HG03060 (cell line): ENCODE results near the gene CIRBP.

Experiments
- ATAC-seq: cut with Tn5 transposase; IDR thresholded peaks from one replicate; pipeline ENCODE4 v1.9.1; 2021; ENCODE audit warnings: low read depth, moderate number of reproducible peaks; ENCODE audit not compliant: unreplicated experiment

The CIRBP gene

GRCh38 chr19:1269065-1269477 lies at the start of gene CIRBP:
CIRBP (plus strand) TSS chr19:1269332; CDS start chr19:1270934, 1,602 bp downstream.
- ATAC-seq, result peak; percentile 32

- ATAC-seq, result no peak
Observed at GRCh38 chr19:1219786-1220476, 49.2 kb upstream of the CIRBP start.

GRCh38 chr19:1220477-1220930 lies 48.6 kb upstream of the CIRBP start:
- no peak for ATAC-seq

DNA sequence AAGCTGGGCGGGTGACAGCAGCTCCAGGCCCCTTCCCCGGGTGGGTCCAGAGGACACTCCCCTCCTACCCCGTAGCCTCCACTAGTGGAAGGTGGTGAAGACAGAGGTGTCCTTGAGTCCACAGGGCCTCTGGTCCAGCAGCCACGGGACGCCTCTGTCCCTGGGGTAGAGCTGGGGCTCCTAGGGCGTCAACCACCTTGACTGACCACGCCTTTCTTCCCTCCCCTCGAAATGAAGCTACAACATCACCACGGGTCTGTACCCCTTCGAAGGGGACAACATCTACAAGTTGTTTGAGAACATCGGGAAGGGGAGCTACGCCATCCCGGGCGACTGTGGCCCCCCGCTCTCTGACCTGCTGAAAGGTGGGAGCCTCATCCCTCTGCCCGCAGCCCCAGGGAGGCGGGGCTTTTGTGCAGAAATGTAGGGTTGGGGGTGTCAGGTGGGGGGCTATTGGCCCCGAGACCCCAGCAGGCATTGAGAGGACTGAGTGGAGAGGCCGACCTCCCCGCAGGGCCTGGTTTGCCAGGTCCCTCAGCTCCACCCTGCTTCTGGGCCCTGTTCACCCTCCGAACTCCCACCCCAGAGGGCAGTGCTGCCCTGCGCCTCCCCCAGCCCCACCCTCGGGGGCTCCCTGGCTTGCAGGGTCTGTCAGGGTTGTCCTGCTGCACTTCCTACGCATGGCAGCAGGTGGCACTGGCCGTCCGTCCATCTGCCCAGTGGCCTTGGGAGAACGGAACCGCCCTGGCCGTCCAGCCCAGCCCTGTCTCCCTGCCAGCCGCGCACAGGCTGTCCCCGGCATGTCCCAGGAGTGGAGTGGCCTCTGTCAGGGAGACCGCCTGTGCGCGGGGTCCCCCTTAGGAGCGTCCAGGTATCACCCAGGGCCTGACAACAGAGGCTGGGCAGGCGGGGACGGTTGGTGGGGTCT lies 47.9 kb upstream of the CIRBP start:
- ATAC-seq, result no peak

DNA sequence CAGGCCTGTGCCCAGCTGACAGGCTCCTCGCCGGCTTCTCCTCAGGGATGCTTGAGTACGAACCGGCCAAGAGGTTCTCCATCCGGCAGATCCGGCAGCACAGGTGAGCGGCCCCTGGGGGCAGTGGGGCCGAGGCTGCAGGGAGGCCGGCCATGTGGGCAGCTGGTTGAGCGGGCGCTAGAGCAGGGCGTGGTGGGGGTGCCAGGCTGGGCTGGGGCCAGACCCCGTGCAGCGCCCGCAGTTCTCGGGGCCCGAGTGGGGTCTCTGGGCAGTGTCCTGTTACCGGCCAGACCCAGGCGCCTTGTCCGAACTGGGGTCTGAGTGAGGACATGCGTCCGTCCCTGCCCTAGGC lies 47.3 kb upstream of the CIRBP start:
- no peak for ATAC-seq

DNA sequence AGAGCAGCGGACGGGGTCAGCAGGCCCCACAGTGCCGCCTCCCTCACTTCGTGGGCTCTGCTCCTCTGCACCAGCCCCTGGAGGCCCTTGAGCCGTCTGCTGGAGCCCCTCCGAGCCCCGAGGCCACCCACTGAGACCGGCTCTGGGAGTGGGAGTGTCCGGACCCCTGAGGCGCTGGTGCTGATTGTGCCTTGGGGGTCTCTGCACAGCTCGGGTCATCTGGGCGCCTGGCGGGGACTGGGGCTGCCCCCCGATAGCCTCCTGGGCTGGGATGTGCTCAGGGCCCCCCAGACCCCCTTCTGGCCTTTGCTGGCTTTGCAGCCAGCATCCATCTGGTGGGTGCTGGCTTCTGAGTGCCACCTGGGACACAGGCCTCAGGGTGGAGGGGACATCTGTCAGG lies 46.7 kb upstream of the CIRBP start:
- no peak for ATAC-seq

DNA sequence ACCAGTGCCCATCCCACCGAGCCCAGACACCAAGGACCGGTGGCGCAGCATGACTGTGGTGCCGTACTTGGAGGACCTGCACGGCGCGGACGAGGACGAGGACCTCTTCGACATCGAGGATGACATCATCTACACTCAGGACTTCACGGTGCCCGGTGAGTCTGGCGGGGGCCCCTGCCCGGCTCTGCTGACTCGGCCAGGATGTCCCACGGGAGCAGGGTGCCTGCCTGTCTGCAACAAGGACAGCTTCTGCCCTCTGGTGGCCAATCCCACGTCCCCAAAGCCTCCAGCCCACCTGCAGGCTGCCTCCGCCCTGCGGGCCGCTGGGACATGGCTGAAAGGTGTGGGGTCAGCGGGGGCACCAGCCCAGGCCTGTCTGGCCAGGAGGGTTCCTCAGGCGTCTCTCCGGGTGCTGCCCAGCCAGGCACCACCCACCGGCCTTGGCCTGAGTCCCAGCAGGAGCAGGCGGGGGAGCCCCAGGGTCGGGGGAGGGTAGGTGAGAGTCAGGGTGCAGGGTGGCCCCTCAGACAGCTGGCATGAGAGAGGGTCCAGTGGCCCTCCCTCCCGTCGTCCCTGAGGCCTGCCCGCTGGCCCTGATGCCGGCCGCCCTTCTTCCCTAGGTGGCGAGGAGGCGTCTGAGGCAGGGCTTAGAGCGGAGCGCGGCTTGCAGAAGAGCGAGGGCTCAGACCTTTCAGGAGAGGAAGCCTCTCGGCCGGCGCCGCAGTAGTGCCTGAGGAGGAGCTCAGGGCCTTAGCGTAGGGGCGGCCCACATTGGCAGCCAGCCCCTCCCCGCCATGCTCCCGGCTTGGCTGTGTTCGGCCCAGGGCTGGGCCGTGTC lies 45.9 kb upstream of the CIRBP start:
- ATAC-seq, result no peak

- ATAC-seq, result no peak
Observed at GRCh38 chr19:1224047-1224825, 44.9 kb upstream of the CIRBP start.

DNA sequence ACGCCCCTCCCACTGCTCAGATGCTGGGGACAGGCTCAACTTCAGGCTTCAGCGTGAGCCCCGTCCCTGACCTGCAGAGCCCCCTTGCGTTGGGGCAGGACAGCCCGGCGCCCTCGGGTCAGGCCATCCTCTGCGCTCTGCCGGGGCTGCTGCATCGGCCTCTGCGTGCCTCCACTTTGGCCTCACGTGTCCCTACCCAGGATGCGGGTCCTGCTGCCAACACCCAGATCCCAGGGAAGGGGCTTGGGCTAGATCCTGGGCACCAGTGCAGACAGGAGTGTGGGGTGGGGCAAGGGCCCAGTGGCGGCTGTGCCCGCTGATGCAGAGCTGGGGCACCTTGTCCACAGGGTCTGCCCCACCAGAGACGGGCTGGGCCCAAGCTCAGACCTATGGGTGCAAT lies 44.3 kb upstream of the CIRBP start:
- ATAC-seq, result no peak

DNA sequence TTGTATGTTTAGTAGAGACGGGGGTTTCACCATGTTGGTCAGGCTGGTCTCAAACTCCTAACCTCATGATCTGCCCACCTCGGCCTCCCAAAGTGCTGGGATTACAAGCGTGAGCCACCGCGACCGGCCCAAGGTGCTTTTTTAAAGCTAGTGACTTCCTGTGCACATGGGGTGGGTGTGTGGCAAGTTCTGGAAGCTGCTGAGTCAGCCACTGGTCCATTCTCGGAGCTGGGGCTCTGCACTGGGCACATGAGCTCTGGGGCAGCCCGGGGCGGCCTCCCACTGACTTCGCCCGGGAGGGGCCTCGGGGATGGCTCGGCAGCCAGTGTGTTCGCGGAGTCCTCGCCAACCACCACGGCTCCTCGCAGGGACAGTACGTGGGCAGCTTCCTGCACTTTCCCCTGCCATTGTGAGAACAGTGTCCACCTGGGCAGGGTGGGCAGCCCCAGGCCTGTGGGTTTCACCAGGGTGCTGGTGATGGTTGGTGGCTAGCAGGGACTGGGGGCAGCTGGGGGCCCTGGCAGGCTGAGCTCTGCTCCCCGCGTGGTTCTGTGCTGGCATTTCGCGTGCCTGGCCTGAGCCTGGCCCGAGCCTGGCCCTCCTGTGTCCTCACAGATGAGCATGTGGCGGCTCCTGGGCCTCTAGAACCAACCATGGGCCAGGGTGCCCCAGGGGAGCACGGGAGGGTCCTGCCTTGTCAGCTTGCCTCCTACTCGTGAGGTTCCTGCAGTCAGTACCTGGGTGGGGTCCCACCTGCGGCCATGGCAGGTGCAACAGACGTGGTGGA lies 43.5 kb upstream of the CIRBP start:
- ATAC-seq, result no peak

- no peak for ATAC-seq
Observed at GRCh38 chr19:1226227-1226518, 43.0 kb upstream of the CIRBP start.

GRCh38 chr19:1226522-1227303 lies 42.4 kb upstream of the CIRBP start:
- no peak for ATAC-seq

DNA sequence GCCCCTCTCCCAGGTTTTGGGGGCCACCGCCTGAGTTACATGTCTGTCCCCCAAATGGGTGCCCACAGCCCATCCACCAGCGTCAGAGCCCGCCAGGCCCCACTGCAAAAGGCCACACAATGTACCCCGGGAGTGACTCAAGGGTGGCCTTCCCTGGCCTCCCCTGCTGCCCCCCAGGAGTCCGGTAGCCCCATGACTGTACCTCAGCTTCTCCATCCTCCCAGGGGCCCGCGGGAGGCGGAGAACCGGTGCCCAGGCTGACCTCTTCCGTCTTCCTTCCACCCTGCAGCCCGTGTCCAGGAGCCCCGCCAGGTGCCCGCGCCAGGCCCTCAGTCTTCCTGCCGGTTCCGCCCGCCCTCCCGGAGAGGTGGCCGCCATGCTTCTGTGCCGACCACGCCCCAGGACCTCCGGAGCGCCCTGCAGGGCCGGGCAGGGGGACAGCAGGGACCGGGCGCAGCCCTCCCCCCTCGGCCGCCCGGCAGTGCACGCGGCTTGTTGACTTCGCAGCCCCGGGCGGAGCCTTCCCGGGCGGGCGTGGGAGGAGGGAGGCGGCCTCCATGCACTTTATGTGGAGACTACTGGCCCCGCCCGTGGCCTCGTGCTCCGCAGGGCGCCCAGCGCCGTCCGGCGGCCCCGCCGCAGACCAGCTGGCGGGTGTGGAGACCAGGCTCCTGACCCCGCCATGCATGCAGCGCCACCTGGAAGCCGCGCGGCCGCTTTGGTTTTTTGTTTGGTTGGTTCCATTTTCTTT lies 41.7 kb upstream of the CIRBP start:
- ATAC-seq, result no peak

DNA sequence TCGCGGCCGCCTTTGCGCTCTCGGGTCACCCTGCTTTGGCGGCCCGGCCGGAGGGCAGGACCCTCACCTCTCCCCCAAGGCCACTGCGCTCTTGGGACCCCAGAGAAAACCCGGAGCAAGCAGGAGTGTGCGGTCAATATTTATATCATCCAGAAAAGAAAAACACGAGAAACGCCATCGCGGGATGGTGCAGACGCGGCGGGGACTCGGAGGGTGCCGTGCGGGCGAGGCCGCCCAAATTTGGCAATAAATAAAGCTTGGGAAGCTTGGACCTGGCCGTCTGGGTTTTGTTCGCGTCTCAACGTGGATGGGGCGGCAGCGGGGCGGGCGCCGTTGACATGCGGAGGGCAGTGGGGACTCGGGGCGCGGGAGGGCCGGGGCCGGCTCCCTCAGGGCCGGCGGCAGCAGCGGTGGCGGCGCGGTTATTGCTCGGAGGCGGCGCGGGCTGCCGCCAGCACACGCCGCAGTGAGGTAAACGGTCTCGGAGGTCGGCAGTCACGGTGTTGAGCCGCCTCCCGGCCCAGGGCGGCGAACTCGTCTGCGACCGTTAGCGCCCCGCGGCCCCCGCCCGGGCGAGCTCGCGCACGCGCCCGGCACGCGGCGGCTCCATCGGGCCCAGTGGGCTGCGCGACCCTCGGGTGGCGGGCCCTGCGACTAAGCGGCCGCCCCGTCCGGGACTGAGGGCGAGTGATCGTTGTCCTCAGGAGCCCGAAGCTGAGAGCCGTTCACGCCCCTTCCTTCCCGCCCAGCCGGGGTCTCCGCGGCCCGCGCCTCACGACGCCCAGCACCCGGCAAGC lies 40.8 kb upstream of the CIRBP start:
- no peak for ATAC-seq

DNA sequence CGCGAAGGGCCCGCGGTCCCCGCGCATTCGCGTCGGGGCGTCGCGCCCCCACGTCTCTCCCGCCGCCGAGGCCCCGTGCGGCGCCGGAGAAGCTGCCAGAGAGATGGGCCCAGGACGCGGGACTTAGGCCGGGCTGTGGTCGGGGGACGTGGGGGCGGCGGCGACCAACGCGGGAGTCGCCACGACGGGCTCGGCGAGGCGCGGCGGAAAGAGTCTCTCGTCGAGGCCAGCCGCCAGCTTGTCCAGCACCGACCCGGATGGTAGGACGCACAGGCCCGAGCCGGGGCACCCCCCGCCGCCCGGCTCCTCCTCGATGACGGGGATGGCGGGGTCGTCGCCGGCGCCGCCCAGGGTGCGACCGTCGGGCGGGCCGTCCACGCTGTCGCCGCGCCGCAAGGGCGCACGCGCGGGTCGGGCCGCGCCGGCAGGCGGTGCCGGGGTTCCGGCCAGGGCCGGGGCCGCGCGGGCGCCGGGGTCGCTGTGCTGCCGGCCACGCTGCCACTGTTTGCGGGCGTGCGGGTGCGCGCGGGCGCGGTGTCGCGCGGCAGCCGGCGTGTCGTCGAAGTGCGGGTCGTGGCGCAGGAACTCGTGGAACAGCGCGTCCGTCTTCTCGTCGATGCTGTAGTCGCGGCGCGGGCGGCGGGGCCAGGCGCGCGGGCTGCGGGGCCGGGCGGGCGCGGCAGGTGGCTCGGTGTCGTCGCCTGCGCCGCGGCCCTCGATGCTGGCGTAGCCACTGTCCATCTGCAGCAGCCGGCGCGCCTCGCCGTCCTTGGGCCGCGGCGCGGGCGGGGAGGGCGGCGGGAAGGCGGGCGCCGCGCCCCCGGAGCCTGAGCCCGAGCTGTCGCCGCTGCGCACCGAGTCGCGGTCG lies 39.8 kb upstream of the CIRBP start:
- ATAC-seq, result no peak
